OCI-LY7 (cell line): ENCODE results near the gene AMBP.

ENCODE experiments used
- CTCF ChIP-seq: fragments of 200-600 bp; sonication (generic); conservative IDR thresholded peaks from 2 replicates; pipeline ENCODE4 v1.5.1; 2014; ENCODE audit warnings: mild to moderate bottlenecking, antibody characterized with exemption, low read length, moderate library complexity, mixed read lengths
- EZH2phosphoT487 ChIP-seq: fragments of 200-600 bp; sonication (generic); IDR thresholded peaks from 2 replicates; pipeline ENCODE4 v1.6.1; 2018; ENCODE audit warnings: low read depth, borderline replicate concordance, mild to moderate bottlenecking, mixed run types, antibody characterized with exemption, low read length, moderate library complexity, mixed read lengths

GRCh38 chr9:114077162-114077837 is 800 bp downstream of the AMBP start:
- TF ChIP-seq CTCF = no peak
- no peak for TF ChIP-seq EZH2phosphoT487
